Astrocyte (in vitro differentiated cells and primary cell): Measurements from ENCODE around the gene PTX3.

Source experiments
- CTCF ChIP-seq: IDR thresholded peaks from 2 replicates; pipeline ENCODE4 v1.5.1; 2011; ENCODE audit warnings: low read depth, mild to moderate bottlenecking, inconsistent platforms, low read length, moderate library complexity; ENCODE audit not compliant: insufficient read depth
- EZH2 ChIP-seq: IDR thresholded peaks from 2 replicates; pipeline ENCODE4 v1.6.1; 2012; ENCODE audit warnings: mild to moderate bottlenecking, low read length, inconsistent platforms; ENCODE audit not compliant: insufficient read depth

DNA sequence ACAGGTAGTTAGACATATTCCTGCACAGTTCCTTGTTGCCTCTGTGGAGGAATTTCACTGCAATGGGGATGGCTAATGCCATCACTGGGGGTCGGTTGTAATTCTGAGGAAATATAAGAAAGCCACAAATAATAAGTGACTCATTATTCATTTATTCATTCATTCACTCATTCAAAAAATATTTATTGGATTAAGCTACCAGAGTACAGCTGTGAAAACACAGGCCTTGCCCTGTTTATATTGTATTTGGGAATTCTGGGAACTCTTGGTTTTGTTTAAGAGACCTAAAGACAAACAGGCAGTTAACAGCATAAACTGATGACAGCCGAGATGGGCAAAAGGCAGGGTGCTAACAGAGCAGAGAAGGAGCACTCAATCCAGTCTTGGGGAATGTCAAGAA lies 23.6 kb downstream of the PTX3 start:
- TF ChIP-seq CTCF (no peak), EZH2 (no peak)
